ENCODE measurements around the gene SIL1. TPM values are rescaled to one million over a fixed set of nuclear protein-coding genes. Genes with fewer than 3 reads are reported as not detected.
"Not testable (repeated sequence)": the region's sequence is repeated elsewhere in the genome, so short reads cannot be mapped to it uniquely, and the experiment has no call there.

The SIL1 gene
- total RNA-seq, 3 donors from 2014 or later (not counting 1 experiment from before 2014, with no cell fraction given), result 16.9 to 22.5 (median 22.4) TPM

- H3K27ac Mint-ChIP-seq, result no peak overlapping the region
- DNase-seq, result no peak
- H3K27ac ChIP-seq (ENCODE audit: low read length), result no peak overlapping the region
- TF ChIP-seq CTCF (IDR thresholded peaks at IDR 0.05), result no peak
- no peaks in the 10 kb centered on the region for H3K27me3 ChIP-seq (ENCODE audit: control insufficient read depth, insufficient read depth, low read length)
- H3K4me1 ChIP-seq (ENCODE audit: control insufficient read depth, insufficient read depth, low read length), result no peaks in the 10 kb centered on the region
- no peak for ATAC-seq
- peaks cover 0 to 10% of the 10 kb centered on the region in 2 donors for H3K4me1 Mint-ChIP-seq
- 88% methylated on average over 2 of the region's 2 CpGs for WGBS (ENCODE audit: insufficient coverage)
- no peaks in the 10 kb centered on the region for H3K36me3 Mint-ChIP-seq
- no peaks in the 10 kb centered on the region for H3K27me3 Mint-ChIP-seq (ENCODE audit: low read depth in 2 of 2)
- H3K36me3 ChIP-seq (ENCODE audit: control insufficient read depth, insufficient read depth, low read length), result peaks cover 12% of the 10 kb centered on the region
- no peaks in the 10 kb centered on the region for H3K9me3 Mint-ChIP-seq
- no peak overlapping the region for H3K4me3 ChIP-seq (ENCODE audit: low read length)
- H3K4me3 Mint-ChIP-seq, result no peak overlapping the region
- H3K9me3 ChIP-seq (ENCODE audit: control insufficient read depth, insufficient read depth, low read length), result no peaks in the 10 kb centered on the region
- intact Hi-C loops (cut with micrococcal nuclease), result no loop called here
Measured at GRCh38 chr5:139117342-139117884, 80.8 kb downstream of the SIL1 start.

GRCh38 chr5:139116100-139116655 lies 82.0 kb downstream of the SIL1 start:
- ATAC-seq (no peak), DNase-seq (no peak)
- Mint-ChIP-seq H3K27me3 (ENCODE audit: low read depth in 2 of 2) (no peaks in the 10 kb centered on the region), H3K36me3 (no peaks in the 10 kb centered on the region), H3K4me3 (no peak overlapping the region), H3K9me3 (no peaks in the 10 kb centered on the region), H3K4me1 (peaks cover 0 to 14% of the 10 kb centered on the region in 2 donors), H3K27ac (no peak overlapping the region)
- H3K27me3 ChIP-seq (ENCODE audit: control insufficient read depth, insufficient read depth, low read length), result no peaks in the 10 kb centered on the region
- no peaks in the 10 kb centered on the region for H3K9me3 ChIP-seq (ENCODE audit: control insufficient read depth, insufficient read depth, low read length)
- intact Hi-C loops (cut with micrococcal nuclease), result no loop called here
- 89% methylated on average over 4 of the region's 5 CpGs for WGBS (ENCODE audit: insufficient coverage)
- peaks cover 12% of the 10 kb centered on the region for H3K36me3 ChIP-seq (ENCODE audit: control insufficient read depth, insufficient read depth, low read length)
- H3K4me1 ChIP-seq (ENCODE audit: control insufficient read depth, insufficient read depth, low read length), result no peaks in the 10 kb centered on the region
- TF ChIP-seq CTCF (IDR thresholded peaks at IDR 0.05), result no peak
- H3K4me3 ChIP-seq (ENCODE audit: low read length), result no peak overlapping the region
- H3K27ac ChIP-seq (ENCODE audit: low read length), result no peak overlapping the region

- ATAC-seq, result no peak
- Mint-ChIP-seq H3K4me3 (no peak overlapping the region), H3K36me3 (no peaks in the 10 kb centered on the region), H3K4me1 (peaks cover 5 to 18% of the 10 kb centered on the region in 2 donors), H3K9me3 (no peaks in the 10 kb centered on the region), H3K27ac (no peak overlapping the region), H3K27me3 (ENCODE audit: low read depth in 2 of 2) (no peaks in the 10 kb centered on the region)
- no peak overlapping the region for H3K27ac ChIP-seq (ENCODE audit: low read length)
- TF ChIP-seq CTCF (IDR thresholded peaks at IDR 0.05), result no peak
- H3K9me3 ChIP-seq (ENCODE audit: control insufficient read depth, insufficient read depth, low read length), result no peaks in the 10 kb centered on the region
- H3K36me3 ChIP-seq (ENCODE audit: control insufficient read depth, insufficient read depth, low read length), result peaks cover under 1% of the 10 kb centered on the region
- intact Hi-C loops (cut with micrococcal nuclease), result no loop called here
- 95% methylated on average over 2 of the region's 2 CpGs for WGBS (ENCODE audit: insufficient coverage)
- no peaks in the 10 kb centered on the region for H3K27me3 ChIP-seq (ENCODE audit: control insufficient read depth, insufficient read depth, low read length)
- no peak overlapping the region for H3K4me3 ChIP-seq (ENCODE audit: low read length)
- H3K4me1 ChIP-seq (ENCODE audit: control insufficient read depth, insufficient read depth, low read length), result no peaks in the 10 kb centered on the region
- no peak for DNase-seq
Measured at GRCh38 chr5:139113892-139114291, 84.3 kb downstream of the SIL1 start.

DNA sequence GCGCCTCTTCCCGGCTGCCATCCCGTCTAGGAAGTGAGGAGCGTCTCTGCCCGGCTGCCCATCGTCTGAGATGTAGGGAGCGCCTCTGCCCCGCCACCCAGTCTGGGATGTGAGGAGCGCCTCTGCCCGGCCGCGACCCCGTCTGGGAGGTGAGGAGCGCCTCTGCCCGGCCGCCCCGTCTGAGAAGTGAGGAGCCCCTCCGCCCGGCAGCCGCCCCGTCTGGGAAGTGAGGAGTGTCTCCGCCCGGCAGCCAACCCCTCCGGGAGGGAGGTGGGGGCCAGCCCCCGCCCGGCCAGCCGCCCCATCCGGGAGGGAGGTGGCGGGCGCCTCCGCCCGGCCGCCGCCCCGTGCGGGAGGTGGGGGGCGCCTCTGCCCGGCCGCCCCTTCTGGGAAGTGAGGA lies 85.8 kb downstream of the SIL1 start:
- H3K36me3 Mint-ChIP-seq; DNase-seq; H3K4me3 Mint-ChIP-seq; H3K27ac ChIP-seq (ENCODE audit: low read length); H3K9me3 Mint-ChIP-seq; H3K4me3 ChIP-seq (ENCODE audit: low read length); H3K27me3 Mint-ChIP-seq (ENCODE audit: low read depth in 2 of 2); H3K4me1 ChIP-seq (ENCODE audit: control insufficient read depth, insufficient read depth, low read length); H3K27ac Mint-ChIP-seq; H3K9me3 ChIP-seq (ENCODE audit: control insufficient read depth, insufficient read depth, low read length); H3K27me3 ChIP-seq (ENCODE audit: control insufficient read depth, insufficient read depth, low read length); H3K36me3 ChIP-seq (ENCODE audit: control insufficient read depth, insufficient read depth, low read length); ATAC-seq; intact Hi-C loops (cut with micrococcal nuclease): not testable (repeated sequence)
- H3K4me1 Mint-ChIP-seq, result peaks cover 5 to 13% of the 10 kb centered on the region in 2 donors
- WGBS (ENCODE audit: insufficient coverage), result 99% methylated on average over 34 of the region's 39 CpGs

All from natural killer cell (primary cell).